Activated CD4-positive, alpha-beta T cell treated with anti-CD3 and anti-CD28 coated beads for 4 hours (primary cell): ENCODE measurements around the gene CCL7.

Source experiments
- DNase-seq, 2 donors: peaks; one replicate each; pipeline ENCODE4 v3.0.0-alpha.2; 2020

Gene CCL7

DNA sequence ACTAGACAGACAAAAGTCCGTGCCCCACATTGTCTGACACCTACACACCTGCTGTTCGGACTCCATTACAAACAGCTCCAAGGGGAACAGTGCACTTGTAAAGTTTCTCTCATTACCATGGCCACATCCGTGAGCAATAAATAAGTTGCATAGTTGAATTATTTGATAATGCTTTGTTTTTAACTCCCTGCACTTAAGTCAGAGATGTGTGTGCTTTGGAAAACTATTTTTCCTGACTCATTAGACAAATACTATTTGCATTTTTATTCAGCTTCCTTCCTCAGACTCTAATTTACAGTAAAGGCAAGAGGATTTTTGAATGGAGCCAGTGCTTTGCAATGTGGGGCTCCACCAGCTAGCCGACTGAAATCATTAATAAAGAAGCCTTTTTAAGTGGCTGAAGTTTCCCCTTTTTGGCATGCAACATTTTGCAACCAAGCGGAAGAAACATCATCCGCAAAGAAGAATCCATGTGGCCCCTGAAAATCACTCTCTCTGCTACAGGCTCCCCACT is 21.5 kb upstream of the CCL7 start:
- no peak for DNase-seq

DNA sequence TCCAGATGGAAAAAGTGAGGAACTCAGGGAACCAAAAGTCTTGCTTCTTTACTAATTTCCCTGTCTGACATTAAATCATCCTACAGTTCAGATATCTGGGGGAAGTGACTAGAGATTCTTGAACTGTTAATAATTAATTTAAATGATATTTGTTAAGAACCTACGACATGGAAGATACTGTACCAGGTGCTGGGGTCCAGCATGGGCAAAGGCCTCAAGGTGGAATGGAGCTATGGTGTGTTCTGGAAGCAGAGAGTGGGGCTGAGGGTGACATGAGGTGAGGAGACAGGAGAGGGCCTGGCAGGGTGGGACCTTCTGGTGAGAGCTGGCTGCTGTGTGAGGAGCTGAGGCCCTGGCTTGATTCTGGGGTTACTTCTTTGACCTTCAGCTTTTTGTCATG is 21.0 kb upstream of the CCL7 start:
- DNase-seq, result no peak

DNA sequence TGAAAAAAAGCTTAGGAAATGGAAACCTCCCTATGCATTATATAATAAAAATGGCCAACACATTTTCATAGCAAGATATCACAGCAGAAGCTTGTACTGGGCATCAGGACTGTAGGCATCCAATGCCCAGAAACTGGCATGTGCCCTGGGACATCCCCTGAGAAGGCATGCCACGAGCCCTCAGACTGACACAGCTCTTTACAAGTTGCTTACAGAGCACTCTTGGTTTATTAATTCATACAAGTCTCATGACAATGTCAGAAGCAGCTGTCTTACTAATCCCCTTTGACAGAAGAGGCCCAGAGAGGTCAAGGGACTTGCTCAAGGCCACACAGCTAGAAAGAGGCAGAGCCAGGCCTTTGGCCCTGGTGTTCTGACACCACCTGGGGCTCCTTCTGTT is 20.5 kb upstream of the CCL7 start:
- no peak for DNase-seq

DNA sequence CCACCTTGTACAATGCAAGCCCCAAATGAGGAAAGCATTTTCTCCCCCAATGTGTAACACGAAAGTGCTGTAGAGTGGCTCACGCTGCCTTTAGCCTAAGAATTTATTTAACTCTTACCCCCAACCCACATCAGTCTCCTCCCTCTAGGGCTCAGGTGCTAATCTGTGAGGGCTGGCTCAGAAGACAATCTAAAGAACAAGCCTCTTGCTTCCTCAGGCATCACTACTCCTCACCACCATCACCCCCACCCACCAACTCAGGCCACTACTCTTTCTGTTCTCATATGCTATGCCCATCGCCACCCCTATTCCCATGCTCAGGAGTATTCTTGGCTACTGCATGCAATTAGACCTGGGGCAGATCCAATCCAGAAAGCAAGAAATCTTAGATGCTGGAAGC is 18.8 kb upstream of the CCL7 start:
- DNase-seq, result no peak

DNA sequence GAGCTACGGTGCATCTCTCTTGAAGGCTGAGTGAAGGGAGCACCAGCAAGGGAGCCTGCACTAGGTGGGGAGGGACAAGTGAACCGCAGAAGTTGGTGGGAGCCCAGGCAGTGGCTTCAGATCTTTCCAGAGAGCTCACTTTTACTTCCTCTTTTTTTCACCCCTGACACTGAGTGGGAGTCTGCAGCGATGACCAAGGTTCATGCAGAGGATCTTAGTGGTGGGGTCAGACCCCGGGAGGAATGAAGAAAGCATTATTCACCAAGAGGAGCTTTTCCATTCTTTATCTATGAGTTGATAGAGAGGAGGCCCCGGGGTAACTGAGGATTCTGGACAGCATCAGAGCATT is 18.0 kb upstream of the CCL7 start:
- DNase-seq, result no peak

DNA sequence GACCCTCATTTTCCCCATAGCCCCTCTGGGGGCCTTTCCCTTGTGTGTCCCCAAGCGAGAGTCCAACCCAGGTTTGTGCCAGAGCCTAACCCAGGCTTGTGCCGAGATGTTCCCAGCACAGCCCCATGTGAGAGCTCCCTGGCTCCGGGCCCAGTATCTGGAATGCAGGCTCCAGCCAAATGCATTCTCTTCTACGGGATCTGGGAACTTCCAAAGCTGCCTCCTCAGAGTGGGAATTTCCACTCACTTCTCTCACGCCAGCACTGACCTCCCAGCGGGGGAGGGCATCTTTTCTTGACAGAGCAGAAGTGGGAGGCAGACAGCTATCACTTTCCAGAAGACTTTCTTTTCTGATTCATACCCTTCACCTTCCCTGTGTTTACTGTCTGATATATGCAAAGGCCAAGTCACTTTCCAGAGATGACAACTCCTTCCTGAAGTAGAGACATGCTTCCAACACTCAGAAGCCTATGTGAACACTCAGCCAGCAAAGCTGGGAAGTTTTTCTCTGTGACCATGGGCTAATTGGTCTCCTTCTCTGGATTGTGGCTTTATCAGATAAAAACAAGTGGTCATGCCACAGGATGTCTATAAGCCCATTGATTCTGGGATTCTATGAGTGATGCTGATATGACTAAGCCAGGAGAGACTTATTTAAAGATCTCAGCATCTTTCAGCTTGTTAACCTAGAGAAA is 17.4 kb upstream of the CCL7 start:
- no peak for DNase-seq

DNA sequence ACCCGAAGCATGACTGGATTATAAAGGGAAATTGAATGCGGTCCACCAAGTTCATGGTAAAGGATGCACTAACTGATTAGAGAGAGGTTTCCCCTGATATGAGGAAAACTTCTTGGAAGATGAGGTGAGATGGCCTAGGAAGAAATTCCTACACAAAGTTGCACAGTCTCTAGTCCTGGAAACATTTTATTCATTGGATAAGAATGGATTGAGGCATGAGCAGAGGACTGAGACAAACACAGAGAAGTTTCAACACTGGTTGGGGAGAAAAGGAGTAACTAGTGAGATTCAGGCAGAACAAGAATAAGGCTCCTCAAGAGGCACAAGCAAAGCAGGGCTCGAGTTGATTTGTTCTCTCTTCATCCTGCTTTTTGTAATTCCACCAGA is 16.9 kb upstream of the CCL7 start:
- no peak for DNase-seq

DNA sequence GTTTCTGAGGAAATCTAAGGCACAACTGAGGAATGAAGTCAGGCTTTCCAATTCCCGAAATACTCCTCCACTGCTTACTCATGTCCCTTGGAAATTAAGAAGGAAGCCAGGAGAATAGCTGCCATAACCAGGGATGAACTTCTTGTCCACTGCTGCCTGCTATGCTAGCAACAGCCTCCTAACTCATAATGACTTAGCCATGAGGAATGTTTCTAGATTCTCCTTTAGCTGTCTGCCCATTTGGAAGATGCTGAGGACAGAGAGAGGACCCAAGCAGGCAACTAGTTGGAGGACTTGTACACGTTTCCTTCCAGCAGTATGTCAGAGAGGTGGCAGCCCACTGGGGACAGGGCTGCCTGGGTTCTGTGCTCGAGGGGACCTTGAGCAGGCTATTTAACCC is 15.9 kb upstream of the CCL7 start:
- no peak for DNase-seq

DNA sequence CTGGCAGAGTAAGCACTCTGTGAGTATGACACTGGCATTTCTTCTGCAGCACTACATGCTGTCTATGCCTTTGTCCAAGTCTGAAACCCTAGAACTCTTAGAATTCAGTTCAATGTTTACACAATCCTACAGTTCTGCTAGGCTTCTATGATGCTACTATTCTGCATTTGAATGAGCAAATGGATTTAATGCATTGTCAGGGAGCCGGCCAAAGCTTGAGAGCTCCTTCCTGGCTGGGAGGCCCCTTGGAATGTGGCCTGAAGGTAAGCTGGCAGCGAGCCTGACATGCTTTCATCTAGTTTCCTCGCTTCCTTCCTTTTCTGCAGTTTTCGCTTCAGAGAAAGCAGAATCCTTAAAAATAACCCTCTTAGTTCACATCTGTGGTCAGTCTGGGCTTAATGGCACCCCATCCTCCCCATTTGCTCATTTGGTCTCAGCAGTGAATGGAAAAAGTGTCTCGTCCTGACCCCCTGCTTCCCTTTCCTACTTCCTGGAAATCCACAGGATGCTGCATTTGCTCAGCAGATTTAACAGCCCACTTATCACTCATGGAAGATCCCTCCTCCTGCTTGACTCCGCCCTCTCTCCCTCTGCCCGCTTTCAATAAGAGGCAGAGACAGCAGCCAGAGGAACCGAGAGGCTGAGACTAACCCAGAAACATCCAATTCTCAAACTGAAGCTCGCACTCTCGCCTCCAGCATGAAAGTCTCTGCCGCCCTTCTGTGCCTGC is 15.2 kb upstream of the CCL7 start, which contains the start of gene CCL2:
Gene CCL2, plus strand, starts transcription at position 635 of the 730 bp plus-strand sequence. Its CDS starts 65 bp downstream, at position 700.
- DNase-seq, result no peak

DNA sequence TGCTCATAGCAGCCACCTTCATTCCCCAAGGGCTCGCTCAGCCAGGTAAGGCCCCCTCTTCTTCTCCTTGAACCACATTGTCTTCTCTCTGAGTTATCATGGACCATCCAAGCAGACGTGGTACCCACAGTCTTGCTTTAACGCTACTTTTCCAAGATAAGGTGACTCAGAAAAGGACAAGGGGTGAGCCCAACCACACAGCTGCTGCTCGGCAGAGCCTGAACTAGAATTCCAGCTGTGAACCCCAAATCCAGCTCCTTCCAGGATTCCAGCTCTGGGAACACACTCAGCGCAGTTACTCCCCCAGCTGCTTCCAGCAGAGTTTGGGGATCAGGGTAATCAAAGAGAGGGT is 14.7 kb upstream of the CCL7 start:
- no peak for DNase-seq

DNA sequence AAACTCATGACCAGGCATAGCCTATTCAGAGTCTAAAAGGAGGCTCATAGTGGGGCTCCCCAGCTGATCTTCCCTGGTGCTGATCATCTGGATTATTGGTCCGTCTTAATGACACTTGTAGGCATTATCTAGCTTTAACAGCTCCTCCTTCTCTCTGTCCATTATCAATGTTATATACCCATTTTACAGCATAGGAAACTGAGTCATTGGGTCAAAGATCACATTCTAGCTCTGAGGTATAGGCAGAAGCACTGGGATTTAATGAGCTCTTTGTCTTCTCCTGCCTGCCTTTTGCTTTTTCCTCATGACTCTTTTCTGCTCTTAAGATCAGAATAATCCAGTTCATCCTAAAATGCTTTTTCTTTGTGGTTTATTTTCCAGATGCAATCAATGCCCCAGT is 14.2 kb upstream of the CCL7 start:
- no peak for DNase-seq

DNA sequence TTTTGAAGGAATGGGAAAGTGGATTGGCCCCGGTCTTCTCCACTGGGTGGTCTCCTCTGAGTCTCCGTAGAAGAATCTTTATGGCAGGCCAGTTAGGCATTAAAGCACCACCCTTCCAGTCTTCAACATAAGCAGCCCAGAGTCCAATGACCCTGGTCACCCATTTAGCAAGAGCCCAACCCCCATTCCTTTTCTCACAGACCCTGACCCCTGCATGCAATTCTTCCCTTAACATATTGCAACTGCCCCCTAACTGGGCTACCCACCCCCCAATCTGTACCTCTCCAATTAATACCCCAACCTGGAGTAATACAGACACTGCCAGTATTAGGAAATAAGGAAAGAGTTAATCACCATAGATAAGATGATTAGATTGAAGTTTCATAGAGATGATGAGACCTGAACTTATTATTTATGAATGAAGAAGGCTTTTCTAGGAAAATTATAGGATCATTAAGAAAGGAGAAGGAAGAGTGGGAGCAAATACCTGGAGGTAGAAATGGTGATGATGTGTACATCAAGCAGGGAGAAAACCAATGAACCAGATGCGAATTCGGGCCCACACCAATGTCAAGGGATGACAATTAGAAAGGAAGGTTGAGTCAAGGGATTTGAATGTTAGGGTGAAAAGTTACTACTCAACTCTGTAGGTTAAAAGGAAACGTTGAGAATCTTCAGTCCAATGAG is 12.6 kb upstream of the CCL7 start:
- no peak for DNase-seq

DNA sequence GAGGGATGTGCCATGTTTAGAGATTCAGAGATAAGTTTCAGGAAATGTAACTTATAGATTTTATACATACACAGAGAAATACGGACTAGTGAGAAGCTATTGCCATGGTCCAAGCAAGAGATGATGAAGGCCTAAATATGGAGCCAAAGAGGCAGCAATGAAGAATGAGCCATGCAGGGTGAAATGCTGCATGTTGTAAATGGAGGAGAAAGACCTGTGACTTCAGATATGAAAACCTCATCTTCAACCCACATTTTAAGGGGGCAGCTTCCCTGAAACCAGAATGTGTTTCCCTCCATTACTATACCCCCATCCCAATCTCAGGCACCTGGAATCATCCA is 12.1 kb upstream of the CCL7 start:
- DNase-seq, result no peak

DNA sequence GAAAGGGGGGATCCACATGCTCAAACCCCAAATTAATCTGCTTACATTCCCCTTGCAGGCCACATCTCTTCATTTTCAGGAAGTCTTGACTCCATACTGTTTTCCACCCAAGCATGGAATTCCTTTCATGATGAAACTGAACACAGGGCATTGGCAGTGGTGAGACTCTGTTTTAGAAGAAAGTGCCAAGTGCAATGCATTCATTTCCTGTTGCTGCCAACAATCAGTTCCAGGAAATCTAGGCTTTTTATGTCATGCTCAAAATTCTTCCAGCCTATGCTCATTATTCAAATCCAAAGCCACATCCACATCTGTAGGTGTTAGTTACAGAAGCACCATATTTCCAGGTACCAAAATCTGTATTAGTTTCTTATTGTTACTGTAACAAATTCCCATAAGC is 10.9 kb upstream of the CCL7 start:
- DNase-seq, result no peak

DNA sequence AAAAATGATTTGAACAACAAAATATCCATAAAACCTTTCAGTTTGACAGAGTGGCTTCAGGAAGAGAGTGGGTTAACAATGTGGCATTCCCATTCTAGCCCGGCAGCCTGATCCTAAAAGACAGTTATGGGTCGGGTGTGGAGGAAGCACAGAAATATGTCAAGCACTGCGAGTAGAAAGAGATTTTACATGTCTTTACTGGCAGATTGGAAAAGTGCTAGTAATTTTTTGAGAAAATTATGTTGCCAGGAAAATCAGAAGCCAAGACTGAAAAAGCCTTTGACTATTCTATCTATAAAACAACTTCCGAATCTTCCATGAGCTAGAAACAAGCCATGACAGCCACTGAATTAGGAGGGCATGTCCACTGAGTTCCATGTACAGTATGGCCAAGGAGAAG is 9.2 kb upstream of the CCL7 start:
- DNase-seq, result no peak

DNA sequence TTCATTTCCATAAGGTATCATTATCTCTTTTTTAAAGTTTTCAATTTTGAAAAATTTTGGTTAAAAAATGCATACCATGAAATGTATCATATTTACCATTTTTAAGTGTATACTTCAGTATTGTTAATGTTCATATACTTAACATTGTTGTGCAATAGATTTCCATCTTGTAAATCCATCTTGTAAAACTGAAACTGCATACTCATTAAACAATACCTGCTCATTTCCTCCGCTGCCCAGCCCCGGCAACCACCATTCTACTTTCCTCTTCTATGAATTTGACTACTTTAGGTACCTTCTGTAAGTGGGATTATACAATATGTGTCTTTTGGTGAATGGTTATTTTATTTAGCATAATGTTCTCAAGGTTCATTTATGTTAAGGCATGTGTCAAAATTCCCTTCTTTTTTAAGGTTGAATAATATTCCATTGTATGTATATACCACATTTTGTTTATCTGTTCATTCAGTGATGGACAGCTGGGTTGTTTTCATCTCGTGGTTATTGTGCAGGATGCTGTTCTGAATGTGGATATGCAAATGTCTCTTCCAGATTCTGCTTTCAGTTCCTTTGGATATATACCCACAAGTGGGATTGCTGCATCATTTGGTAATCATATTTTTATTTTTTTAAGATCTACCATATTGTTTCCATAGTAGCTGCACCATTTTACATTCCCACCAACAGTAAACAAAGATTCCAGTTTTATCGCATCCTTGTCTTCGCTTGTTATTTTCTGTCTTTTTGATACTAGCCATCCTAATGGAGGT is 8.3 kb upstream of the CCL7 start:
- no peak for DNase-seq

DNA sequence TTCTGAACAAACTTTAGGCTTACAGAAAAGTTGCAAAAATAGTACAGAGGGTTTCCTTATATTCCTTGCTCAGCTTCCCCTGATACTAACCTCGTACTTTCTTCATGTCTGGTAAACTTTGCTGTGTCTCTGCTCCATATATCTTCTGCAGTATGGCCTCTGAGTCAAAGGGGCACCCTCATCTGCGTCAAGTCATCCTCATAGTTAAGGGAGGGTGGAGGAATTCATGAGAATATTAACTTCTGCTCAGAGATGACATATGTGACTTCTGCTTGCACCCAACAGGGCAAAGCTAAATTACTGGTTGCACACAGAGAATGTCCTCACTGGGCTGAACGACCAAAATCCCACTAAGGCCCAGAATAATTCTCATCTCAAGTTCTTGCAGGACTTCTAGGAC is 4.3 kb upstream of the CCL7 start:
- no peak for DNase-seq

DNA sequence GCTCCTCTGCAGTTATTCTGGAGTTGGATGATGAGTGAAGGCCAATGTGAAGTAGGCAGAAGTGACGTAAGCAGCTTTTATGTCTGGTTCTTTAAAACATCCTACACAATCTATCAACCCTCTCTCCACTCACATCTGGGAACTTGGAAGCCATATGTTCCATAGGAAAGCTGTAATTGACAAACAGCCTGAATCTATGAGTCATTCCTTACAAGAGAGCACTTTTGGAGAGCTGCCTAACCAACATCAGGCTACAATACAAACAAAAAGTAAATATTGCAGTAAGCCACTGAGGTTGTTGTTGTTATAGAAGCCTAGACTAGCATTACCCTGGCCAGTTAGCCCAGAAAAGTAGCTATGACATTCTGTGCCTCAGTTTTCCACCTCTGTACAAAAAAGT is 5.9 kb downstream of the CCL7 start:
- DNase-seq, result no peak

DNA sequence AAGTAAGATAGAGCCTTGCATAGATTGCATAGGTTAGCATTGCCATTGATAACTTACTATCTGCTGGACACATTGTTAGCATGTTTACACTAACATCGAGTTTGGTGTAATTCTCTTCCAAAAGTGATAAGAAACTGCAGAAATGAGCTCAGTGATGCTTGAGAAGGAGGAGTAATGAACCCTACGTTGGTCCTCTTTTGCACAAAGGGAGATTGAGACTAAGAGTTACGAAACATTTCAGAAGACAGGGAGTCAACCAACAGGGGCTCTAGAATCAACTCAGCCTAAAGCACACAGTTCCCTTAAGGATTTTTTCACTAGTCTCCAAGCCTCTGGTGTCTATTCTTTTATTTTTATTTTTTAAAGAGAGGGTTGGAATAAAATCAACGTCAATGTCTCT is 6.8 kb downstream of the CCL7 start:
- DNase-seq, result no peak

DNA sequence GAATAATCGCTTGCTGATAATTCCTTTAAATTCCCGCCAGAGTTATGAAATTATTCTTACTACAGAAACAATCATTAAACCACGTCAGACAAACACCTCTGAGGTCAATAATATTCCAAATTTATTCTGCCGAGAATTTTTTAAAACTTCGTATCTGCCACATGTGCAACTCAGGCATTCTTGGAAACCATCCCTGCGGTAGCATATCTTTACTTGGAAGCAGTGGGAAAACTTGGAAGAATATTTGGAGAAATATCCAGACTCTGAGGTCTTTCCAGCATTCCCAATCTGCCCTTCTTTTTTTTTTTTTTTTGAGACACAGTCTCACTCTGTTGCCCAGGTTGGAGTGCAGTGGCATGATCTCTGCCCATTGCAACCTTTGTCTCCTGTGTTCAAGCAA is 13.6 kb downstream of the CCL7 start:
- DNase-seq, result no peak

DNA sequence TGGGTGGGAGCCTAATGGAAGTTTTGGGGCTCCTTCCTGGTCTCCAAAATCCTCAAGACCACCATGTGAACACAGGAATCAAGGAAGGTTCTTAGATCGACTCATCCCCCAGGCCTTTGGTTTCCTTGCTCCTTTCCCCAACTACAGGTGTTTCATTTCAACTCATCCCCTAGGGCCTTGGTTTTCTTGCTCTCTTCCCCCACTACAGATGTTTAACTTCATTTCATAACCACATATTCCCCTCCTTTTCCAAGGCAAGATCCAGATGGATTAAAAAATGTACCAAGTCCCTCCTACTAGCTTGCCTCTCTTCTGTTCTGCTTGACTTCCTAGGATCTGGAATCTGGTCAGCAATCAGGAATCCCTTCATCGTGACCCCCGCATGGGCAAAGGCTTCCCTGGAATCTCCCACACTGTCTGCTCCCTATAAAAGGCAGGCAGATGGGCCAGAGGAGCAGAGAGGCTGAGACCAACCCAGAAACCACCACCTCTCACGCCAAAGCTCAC is 15.3 kb downstream of the CCL7 start, which contains the start of gene CCL11:
Gene CCL11, plus strand, starts transcription at position 457 of the 507 bp plus-strand sequence. CDS start 67 bp downstream, outside the sequence.
- DNase-seq, result no peak

DNA sequence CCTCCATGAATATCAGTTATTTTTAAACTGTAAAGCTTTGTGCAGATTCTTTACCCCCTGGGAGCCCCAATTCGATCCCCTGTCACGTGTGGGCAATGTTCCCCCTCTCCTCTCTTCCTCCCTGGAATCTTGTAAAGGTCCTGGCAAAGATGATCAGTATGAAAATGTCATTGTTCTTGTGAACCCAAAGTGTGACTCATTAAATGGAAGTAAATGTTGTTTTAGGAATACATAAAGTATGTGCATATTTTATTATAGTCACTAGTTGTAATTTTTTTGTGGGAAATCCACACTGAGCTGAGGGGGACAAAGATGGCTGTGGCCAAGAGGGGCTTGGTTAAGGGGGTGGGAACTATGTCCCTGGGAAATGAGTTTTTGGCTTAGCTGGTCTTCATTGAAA is 17.9 kb downstream of the CCL7 start:
- no peak for DNase-seq

DNA sequence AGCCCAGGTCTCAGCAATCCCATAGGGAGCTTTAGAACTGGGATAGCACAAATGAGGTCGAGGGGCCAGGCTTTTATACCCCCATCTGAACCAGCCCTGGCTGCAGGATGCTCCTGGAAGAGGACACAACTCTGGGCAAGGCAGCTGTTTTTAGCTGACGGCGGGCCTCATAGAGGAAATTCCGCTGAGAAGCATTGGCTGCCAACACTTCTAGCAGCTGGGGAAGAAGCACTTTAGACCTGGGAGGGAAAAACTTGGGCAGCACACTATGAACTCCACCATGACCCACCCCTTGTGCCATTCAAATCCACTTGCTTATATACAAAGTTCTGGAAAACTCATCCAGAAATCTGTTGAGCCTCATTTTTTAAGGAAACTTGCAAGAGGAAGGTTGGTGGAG is 20.6 kb downstream of the CCL7 start:
- no peak for DNase-seq
